ENCODE data around the gene FCF1.

FCF1 gene, protein sequence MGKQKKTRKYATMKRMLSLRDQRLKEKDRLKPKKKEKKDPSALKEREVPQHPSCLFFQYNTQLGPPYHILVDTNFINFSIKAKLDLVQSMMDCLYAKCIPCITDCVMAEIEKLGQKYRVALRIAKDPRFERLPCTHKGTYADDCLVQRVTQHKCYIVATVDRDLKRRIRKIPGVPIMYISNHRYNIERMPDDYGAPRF

DNA sequence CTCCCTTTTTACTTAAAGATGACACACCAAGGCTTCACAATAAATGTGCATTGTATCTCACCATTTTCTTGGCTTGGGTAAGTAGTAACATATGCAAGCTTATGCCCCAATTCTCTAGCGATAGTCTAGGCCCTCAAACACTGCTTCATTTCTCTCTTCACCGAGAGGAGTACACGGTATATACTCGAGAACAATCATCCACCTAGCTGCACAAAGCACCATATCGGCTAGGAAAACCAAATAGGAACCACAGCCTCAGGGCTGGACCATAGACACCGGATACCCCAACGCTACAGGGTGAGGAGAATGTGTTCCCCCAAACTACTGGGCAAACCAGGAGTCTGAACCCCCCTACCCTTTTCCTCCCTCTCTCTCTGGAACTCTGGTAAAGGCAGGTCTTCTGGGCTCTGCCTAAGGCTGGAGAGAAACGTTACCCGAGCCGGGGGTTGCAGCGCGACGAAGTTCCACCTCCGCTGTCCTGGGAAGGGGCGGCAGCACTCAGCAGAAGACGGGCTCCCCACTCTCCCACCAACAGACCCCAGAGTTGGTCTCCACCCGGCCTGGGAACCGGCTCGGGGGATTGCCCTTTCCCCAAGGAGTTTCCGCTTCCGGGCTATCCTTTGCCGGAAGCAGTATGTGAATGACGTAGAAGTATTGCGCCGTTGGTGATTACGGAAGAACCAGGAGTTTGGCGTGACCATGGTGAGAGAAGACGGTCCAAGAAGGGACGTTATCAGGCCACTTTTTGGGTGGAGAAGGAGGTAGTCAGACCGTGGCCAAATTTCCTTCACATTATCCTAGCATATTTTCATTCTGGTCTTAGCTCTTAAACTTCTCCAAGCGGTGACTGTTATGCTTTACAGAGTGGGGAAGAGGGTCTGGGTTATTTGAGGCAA lies at the start of gene FCF1, which contains the start of gene AREL1:
Gene FCF1 (plus strand): TSS at position 646 of the 896 bp plus-strand sequence. CDS start 54 bp downstream, at position 700.
Gene AREL1 (minus strand): TSS at position 582 of the 896 bp plus-strand sequence. CDS start 27,465 bp downstream, outside the sequence.
- DNase-seq: no peak

DNA sequence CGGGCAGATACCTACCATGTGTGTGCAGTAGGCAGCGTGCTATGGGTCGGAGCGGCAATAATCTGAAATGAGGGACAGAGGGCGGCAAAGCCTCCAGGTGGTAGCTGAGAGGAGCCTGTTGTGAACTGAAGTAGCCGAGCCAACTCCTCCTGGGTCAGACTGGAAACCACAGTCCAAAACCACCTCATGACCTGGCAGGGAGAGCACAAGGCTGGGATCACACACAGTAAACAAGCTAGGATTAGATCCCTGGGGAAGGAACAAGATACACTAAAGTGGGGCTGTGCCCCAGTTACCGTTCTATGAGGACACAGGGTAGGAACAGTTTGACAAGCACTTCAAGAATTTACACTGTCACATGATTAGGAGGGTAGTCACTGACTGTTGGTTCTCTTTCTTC lies 49.1 kb upstream of the FCF1 start:
- DNase-seq: no peak

DNA sequence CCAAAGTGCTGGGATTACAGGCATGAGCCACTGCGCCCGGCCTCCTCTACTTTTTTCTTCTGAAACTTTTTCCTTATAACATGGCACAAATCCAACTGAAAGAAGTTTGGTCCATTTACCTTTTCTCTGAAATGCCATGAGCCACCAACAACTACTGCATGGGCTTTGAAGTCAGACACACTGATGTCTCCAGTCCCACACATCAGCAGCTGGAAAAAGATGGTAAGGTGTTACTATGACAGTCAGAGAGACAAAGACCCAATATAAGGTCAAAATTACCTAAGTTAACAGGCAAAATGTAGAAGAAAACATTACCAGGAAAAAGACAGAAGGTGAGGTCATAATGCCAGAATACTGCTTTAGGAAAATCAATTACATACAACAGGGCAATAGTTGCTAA lies 48.2 kb upstream of the FCF1 start:
- no peak for DNase-seq

DNA sequence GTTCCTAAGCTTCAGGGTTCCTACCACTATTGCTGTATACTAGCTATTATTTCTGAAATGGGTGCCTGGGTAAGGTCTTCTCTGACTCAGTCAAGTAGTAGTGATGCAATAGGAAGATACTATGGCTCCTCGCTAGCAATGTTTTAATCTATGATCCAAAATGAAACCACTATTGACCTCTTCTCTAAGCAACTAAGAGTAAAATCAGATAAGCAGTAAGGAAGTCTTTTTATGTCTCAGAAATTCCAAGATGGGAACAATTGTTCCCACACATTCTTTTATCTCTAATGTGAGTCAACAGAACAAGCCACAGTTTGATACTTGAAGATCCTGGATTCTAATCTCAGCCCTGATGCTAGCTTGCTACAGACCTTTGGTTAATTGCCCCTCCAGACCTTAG lies 45.2 kb upstream of the FCF1 start:
- no peak for DNase-seq

GRCh38 chr14:74669256-74669655 lies 43.7 kb upstream of the FCF1 start:
- no peak for DNase-seq

- DNase-seq: no peak
Observed at GRCh38 chr14:74669846-74670245, 43.1 kb upstream of the FCF1 start.

DNA sequence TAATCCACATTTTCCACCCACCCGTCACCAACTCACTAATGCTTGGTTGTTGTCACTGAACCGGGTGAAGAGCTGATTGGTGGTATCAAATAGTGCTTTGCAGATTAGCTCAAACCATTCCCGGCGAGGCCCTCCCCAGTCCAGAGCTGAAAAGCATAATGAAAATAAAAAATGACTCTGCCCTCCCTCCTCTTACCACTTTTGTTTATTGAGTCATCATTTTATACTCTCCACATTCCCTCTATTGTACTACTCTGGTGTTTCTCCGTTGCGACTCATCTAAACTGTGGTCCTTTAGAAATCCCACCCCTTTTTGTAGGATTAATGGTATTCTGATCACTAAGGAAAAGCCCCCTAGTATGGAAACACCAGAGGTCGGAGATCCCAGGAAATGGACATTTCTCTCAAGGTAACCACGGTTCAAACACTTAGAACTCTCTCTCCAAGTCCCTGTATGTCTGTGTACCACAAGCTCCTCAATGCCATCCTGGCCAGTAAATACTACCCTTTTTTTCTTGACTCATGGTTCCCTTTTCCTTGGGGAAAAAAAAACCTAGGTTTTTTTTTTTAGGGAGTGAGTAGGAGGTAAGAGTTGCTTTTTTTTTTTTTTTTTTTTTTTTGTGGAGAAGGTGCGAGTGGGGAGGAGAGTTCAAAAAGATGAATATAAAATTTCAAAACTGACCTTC lies 42.1 kb upstream of the FCF1 start:
- DNase-seq: no peak

DNA sequence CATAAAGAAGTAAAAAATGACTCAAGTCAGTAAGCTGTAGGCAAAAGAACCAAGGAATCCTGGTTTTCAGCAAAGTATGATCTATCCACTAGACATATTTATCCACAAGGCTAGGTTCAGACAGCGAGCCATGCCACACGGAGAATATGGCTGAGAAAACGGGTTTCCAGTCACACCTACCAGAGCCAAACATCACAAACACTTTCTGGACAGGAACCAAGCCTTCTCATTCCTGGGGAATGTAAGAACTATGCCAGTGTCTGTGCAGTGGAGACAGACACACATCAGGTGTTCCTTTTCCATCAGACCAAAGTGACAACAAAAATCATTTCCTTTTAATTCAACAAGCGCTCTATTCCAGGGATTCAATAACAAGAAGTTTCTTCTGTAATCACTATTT lies 41.2 kb upstream of the FCF1 start:
- DNase-seq: no peak

DNA sequence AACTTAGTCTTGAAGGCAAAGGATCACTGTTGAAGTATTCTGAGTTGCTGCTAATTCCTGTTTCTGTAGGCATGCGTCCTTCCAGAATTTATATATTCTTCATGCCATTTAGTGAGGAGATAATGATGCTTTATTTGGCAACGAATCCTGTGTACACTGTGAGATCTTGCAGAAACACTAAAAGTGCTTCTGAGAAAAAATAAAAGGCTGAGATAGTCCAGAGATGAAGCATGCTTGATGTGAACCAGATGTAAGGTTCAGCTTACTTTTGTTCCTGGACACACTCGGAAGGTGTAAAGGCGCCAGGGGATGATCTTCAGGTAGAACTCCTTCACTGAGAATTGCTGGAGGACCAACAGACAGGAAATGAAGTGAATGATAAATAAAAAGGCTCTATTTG lies 39.2 kb upstream of the FCF1 start:
- DNase-seq: no peak

DNA sequence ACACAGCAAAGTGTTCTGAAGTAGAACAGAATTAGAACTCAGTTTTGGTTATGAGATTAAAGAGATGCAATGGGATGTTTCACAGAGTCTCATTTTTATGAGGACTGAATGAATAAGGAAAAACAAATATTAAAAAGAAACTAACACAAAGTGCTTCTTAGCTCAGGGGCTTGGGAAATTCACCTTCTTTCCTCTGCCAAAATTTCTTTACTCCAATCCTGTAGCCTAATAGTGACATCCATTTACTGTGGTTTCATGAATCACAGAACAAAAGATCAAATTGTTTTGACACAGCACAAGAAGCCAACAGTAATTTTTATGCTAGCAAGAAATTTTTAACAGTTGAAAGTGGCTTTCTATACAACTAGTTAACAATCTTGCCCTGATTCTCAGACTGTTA lies 37.7 kb upstream of the FCF1 start:
- DNase-seq: no peak

DNA sequence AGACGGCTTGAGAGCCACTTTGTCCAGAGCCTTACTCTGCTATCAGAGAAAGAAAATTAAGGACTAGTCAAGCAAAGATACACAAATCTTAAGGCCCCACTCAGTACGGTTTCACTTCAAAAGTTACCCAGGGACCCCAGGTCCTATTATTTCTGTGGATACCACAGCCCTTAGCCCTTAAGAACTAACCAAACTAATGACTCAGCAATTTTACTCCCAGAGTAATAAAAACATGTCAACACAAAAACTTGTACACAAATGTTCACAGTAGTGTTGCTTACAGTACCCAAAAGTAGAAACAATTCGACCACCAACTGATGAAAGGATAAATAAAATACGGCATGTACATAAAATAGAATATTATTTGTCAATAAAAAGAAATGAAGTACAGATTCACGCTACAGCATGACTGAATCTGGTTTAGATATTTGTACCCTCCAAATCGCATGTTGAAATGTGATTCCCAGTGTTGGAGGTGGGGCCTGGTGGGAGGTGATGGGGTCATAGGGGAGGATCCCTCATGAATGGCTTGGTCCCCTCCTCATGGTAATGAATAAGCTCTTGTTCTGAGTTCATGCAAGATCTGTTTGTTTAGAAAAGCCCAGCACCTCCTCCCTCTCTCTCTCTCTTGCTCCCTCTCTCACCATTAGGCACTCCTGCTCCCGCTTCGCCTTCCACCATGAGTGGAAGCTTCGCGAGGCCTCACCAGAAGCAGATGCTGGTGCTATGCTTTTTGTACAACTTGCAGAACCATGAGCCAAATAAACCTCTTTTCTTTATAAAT lies 30.6 kb upstream of the FCF1 start:
- DNase-seq: no peak

DNA sequence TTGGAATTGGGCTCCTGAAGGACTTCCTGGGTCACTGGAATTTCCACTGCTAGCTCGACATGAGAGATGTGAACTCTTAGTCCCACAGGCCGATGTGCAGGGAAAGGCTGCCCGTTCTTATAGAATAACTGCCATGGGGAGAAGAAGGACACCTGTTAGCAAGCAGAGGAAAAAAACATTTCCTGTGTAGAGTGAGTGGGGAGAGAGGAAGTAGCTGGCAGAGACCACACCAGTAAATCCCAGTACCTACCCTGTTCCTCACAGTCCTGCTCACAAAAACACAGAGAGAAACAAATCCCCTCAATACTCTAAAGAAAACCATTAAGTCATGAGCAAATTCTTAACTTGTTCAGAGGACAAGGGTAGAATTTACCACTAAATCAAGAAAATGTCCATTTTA lies 29.5 kb upstream of the FCF1 start:
- DNase-seq: no peak

DNA sequence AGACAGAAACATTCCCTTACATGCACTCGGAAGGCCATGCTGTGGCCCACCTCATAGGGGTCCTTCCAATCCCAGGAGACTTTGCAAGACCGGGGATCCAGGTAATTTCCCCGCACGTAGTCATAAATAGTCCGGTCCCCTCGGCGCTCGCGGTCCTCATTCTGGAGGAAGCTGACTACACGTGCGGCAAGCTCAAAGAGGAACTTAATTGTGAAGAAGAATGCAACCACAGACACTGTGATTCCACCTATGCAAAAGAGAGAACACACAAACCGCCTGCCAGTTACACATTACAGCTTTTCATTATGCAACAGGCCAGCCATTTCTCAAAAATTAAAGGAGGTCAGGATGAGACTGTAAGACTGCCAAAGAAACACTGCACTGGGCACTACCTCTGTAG lies 28.5 kb upstream of the FCF1 start:
- no peak for DNase-seq

GRCh38 chr14:74685056-74685455 lies 27.9 kb upstream of the FCF1 start:
- no peak for DNase-seq

DNA sequence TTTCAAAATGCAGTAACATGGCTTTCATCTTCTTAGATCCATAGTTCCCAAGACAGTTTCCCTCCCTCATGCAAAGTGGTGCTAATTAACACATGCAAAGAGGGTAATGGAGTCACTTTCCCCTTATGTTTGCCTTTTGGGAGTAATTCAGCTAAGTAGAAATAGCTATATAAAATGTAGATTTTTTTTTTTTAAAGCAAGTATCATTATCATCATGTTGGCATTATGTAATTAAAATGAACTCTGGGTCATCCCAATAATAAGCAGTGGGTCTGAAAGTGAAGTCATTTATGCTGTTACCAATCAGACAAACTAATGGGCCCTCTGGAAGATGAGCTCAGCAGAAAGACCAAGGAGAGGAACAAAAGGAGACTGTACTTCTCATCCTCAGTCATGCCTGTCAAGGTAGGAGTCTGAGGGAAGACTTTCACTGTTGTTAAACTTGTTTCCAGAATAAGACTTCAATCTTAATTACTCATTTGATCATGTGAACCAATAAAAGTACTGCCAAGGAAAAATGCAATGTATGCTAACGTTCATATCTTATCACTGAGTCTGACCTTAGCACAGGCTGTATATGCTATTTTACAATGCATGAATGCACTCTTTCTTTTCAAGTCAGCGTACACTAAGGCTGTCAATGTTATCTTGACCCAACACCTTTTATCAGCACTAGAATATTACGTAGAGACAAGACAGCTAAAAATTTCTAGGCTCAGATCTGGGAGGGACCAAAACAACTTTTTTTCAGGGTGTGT lies 26.8 kb upstream of the FCF1 start:
- no peak for DNase-seq

GRCh38 chr14:74691456-74691855 lies 21.5 kb upstream of the FCF1 start:
- no peak for DNase-seq

DNA sequence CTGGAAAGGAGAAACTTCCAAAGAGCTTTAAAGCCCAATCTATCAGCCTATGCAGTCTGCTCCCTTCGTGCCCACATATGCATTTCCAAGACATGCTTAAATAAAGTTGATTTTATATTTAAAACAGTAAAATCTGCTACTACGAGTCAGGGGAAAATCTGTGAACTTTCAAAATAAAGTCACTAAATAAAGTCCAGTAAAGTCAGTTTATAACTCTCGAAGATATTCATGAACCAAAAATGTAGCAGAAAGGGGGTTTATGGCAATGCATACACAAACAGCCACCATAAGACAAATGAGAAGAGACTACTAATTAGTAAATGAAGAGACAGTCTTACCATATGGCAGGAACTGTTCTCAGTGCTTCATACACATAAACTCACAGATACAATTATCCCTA lies 19.8 kb upstream of the FCF1 start:
- no peak for DNase-seq

DNA sequence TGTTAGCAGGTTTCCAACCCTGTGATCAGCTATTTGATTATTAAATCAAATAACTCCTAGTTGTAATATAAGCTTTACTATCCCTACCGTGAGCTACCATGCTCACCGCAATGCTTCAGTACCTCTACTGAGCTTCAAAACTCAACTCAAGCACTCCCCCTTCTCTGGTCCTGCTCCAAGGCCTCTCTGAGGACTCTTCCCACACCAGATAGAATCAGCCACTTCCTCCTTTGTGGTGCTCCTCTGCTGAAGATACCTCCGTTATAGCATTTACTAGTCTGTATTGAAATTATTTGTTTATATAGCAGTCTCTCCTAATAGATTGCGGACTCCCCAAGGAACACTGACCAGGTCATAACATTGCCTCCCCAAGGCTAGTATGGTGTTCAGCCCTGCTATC lies 17.5 kb upstream of the FCF1 start:
- no peak for DNase-seq

- no peak for DNase-seq
Observed at GRCh38 chr14:74697011-74697410, 15.9 kb upstream of the FCF1 start.

DNA sequence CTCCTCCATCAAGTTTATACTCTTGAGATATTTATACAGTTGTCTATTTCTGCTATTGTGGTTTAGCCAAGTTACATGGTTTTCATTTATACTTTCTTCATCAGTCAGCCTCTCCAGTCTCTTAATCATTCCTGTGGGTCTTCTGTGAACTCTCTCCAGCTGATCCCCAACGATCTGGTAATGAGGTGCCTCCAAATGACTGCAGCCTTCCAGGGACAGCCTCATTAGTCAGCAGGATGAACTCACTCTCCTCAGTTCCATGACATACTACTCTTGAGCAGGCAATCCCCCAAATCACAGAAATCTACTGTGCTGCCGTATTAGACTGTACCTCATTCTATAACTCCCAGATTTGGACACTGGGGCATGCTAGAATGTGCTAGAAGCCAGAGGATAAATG lies 15.4 kb upstream of the FCF1 start:
- DNase-seq: no peak

DNA sequence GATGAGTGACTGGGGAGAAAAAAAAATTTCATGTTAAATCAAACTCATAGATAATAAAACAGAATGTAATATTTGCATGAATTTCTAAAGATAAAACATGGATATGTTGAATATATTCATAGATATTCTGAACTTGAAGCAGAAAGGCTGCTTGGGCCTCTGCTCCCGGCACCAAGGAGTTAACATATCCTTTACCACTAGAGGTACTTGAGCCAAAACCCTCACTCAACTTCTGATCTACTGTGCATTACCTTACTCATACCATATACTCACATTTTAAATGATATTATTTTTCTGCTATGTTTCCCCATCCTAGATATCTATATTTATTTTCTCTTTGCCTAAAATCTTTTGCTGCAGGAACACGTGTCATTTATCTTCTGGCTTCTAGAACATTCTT lies 15.0 kb upstream of the FCF1 start:
- DNase-seq: no peak

GRCh38 chr14:74698465-74698864 lies 14.5 kb upstream of the FCF1 start:
- no peak for DNase-seq

Measured in NCI-H524 (cell line).